Airway epithelial cell (primary cell): ENCODE data around the gene TFDP3. TPM values are rescaled to one million over a fixed set of nuclear protein-coding genes. Genes with fewer than 3 reads are reported as not detected.

Experiments used
- total RNA-seq: library from RNA; depleted of rRNA; stranded (reverse); fragments of >200 nt; gene quantifications from 2 replicates; pipeline ENCODE4 v1.2.3, GENCODE V29; 2015

The TFDP3 gene, protein sequence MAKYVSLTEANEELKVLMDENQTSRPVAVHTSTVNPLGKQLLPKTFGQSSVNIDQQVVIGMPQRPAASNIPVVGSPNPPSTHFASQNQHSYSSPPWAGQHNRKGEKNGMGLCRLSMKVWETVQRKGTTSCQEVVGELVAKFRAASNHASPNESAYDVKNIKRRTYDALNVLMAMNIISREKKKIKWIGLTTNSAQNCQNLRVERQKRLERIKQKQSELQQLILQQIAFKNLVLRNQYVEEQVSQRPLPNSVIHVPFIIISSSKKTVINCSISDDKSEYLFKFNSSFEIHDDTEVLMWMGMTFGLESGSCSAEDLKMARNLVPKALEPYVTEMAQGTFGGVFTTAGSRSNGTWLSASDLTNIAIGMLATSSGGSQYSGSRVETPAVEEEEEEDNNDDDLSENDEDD
- not detected in 2 replicates for total RNA-seq

DNA sequence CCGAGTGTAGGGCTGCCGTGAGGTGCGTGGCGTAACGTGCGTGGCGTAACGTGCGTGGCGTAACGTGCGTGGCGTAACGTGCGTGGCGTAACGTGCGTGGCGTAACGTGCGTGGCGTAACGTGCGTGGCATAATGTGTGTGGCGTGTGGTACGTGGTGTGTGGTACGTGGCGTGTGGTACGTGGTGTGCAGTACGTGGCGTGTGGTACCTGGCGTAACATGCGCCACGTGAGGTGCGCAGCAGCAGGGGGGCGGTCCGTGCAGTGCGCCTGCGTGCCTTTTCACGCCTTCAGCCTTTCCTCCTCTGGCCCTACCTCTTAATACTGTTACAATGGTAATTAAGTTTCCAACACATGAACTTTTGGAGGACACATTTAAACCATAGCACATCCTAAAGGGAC is at the start of gene TFDP3:
TFDP3 (minus strand) TSS at position 26 of the 400 bp plus-strand sequence. CDS start 95 bp downstream, outside the sequence.

Other genes starting within 250 kb of the TFDP3 start
- gene USP26, start 121.2 kb downstream of the TFDP3 start, total RNA-seq = not detected in 2 replicates
- gene GPC4, start 197.1 kb upstream of the TFDP3 start, total RNA-seq = 3.1 and 3.3 TPM in 2 replicates